GM10266 (cell line): Measurements from ENCODE around the gene RTL10.
A peak's percentile ranks its signal among the peaks of the same experiment; 100 is the strongest.

ENCODE experiments used
- DNase-seq: peaks from one replicate; pipeline ENCODE4 v3.0.0; 2012; ENCODE audit errors: extremely low spot score
- TF ChIP-seq, protein P1 (sequence below): IDR thresholded peaks from 2 replicates; pipeline ENCODE4 v1.5.1; 2012; ENCODE audit warnings: mild to moderate bottlenecking, low read depth; ENCODE audit not compliant: control insufficient read depth, insufficient read depth; ENCODE audit errors: missing control alignments

The RTL10 gene

DNA sequence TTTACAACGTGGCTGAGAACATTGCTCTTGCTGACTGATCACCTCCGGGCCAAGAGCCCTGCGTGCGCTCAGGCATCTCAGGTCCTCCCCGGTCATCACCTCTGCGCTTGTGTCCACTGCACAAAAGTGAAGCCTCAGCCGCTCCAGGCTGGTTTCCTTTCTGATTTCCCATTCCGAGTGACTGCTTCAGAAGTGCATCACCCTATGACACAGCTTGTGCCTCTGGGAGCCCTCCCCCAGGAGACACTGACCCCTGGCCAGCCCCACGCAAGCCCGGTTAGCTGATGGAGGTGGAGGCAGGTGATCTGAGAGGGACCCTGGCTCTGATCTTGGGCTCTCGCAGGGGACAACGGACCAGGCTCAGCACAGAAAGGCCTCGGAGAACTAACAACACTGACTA is 38.3 kb upstream of the RTL10 start:
- no peak for DNase-seq
- TF ChIP-seq, protein P1, sequence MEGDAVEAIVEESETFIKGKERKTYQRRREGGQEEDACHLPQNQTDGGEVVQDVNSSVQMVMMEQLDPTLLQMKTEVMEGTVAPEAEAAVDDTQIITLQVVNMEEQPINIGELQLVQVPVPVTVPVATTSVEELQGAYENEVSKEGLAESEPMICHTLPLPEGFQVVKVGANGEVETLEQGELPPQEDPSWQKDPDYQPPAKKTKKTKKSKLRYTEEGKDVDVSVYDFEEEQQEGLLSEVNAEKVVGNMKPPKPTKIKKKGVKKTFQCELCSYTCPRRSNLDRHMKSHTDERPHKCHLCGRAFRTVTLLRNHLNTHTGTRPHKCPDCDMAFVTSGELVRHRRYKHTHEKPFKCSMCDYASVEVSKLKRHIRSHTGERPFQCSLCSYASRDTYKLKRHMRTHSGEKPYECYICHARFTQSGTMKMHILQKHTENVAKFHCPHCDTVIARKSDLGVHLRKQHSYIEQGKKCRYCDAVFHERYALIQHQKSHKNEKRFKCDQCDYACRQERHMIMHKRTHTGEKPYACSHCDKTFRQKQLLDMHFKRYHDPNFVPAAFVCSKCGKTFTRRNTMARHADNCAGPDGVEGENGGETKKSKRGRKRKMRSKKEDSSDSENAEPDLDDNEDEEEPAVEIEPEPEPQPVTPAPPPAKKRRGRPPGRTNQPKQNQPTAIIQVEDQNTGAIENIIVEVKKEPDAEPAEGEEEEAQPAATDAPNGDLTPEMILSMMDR, result no peak

GRCh38 chr22:19892257-19892879 is 37.7 kb upstream of the RTL10 start:
- peak; percentile 76 for DNase-seq
- TF ChIP-seq, protein P1, result no peak

- TF ChIP-seq, protein P1, result no peak
- DNase-seq, result peak; percentile 90
Measured at GRCh38 chr22:19891317-19892256, 36.9 kb upstream of the RTL10 start.

DNA sequence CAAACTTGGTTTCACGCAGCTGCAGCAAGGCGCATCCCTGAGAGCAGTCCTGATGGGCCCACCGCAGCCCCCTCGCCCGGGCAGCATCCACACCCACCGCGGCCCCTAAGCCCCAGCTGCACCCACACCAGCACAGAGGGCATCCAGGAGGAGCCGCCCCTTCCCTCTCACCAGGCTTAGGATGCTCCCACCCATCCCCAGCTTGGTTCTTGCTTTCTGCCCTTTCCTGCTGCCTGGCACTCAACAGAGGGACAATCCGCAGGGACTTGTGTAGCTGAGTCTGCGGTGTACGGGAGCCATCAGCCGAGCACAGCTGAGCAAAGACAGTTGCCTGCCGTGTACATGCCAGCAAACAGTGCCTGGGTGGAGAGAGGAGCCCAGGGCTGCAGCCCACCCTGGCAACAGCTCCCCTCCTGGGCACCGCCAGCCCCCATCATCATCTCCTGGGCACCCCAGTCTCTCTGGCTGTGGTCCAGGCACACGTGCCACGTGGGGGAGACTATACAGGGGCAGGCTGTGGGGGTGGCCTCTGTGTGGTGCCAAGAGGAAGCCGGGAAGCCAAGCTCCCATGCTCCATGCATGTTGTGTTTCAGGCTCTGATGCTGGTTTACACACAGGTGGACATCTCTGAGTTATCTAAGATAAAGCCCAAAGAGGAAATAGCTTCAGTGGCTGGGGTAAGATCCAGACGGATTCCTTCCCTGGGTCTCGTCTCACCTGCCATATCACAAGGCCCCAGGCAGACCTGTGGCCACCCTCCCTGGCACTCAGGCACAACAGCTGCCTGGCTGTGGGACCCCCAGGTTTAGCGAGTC is 36.0 kb upstream of the RTL10 start:
- TF ChIP-seq, protein P1, result no peak
- no peak for DNase-seq

DNA sequence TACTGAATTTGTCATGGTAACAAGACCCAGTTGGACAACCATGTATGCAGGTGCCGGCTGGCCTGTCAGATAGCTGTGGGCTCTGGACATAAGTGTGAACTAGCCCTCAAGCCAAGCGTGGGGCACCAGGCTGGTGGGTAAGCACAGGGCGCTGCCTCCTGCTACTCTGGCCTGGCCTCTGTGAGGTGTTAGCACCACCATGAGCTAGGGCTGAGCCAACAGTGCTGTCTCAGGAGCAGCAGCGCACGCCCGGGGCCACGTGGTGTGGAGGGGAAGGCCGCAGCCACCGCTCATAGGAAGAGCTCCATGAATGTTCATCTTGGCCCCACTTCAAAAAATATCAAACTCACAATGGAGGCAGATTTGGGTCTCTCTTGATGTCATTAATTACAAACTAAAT is 35.3 kb upstream of the RTL10 start:
- TF ChIP-seq, protein P1, result no peak
- no peak for DNase-seq

- no peak for DNase-seq
- TF ChIP-seq, protein P1, result no peak
Measured at GRCh38 chr22:19888131-19888746, 33.6 kb upstream of the RTL10 start.
